GM23338 (cell line): Measurements from ENCODE around the gene BRI3BP. TPM values are rescaled to one million over a fixed set of nuclear protein-coding genes. Genes with fewer than 3 reads are reported as not detected.

Source experiments
- ATAC-seq: fragments of 200-7000 bp; cut with Tn5 transposase; 3 replicates; pipeline ENCODE4 v1.9.1; 2020
- DNase-seq: peaks from one replicate; pipeline ENCODE4 v3.0.0-alpha.2; 2015; ENCODE audit warnings: low spot score
- H2AFZ ChIP-seq: fragments of 200-600 bp; sonication (generic); 2 replicates; pipeline ENCODE4 v1.8.0; 2016; ENCODE audit warnings: antibody characterized with exemption, mild to moderate bottlenecking, moderate library complexity
- H3F3A ChIP-seq: fragments of 200-600 bp; sonication (generic); replicated peaks from 2 replicates; pipeline ENCODE4 v1.8.0; 2017; ENCODE audit warnings: antibody characterized with exemption, mixed run types, low read depth
- H3K27ac ChIP-seq: fragments of 200-600 bp; sonication (generic); 2 replicates; pipeline ENCODE4 v1.6.1; 2016; ENCODE audit warnings: low read depth
- H3K27me3 ChIP-seq: fragments of 200-600 bp; sonication (generic); 2 replicates; pipeline ENCODE4 v1.8.0; 2016; ENCODE audit warnings: mild to moderate bottlenecking, mixed run types, moderate library complexity; ENCODE audit not compliant: insufficient read depth
- H3K36me3 ChIP-seq: fragments of 200-600 bp; sonication (generic); 2 replicates; pipeline ENCODE4 v1.8.0; 2016; ENCODE audit warnings: mild to moderate bottlenecking; ENCODE audit not compliant: insufficient read depth
- H3K4me1 ChIP-seq: fragments of 200-600 bp; sonication (generic); 2 replicates; pipeline ENCODE4 v1.8.0; 2016; ENCODE audit warnings: mild to moderate bottlenecking, moderate library complexity; ENCODE audit not compliant: insufficient read depth
- H3K4me2 ChIP-seq: fragments of 200-600 bp; sonication (generic); 2 replicates; pipeline ENCODE4 v1.7.1; 2017; ENCODE audit warnings: mixed run types
- H3K4me3 ChIP-seq: fragments of 200-600 bp; sonication (generic); 2 replicates; pipeline ENCODE4 v1.6.1; 2016; ENCODE audit warnings: mixed run types
- H3K79me2 ChIP-seq: fragments of 200-600 bp; sonication (generic); replicated peaks from 2 replicates; pipeline ENCODE4 v1.8.0; 2017; ENCODE audit warnings: mild to moderate bottlenecking; ENCODE audit not compliant: insufficient read depth
- H3K9me2 ChIP-seq: fragments of 200-600 bp; sonication (generic); 2 replicates; pipeline ENCODE4 v1.8.0; 2017; ENCODE audit not compliant: insufficient read depth
- H4K20me1 ChIP-seq: fragments of 200-600 bp; sonication (generic); replicated peaks from 2 replicates; pipeline ENCODE4 v1.8.0; 2017; ENCODE audit warnings: mild to moderate bottlenecking; ENCODE audit not compliant: insufficient read depth
- H3K27ac Mint-ChIP-seq: 2 replicates; pipeline ENCODE4 v1.8.0; 2020; ENCODE audit warnings: inconsistent platforms, mild to moderate bottlenecking, moderate library complexity, mixed read lengths
- H3K27me3 Mint-ChIP-seq: 3 replicates; pipeline ENCODE4 v1.8.0; 2022; ENCODE audit warnings: low read depth, mild to moderate bottlenecking, moderate library complexity, mixed read lengths, inconsistent platforms; ENCODE audit not compliant: insufficient read depth, poor library complexity
- H3K36me3 Mint-ChIP-seq: 3 replicates; pipeline ENCODE4 v1.8.0; 2021; ENCODE audit warnings: low read depth, mild to moderate bottlenecking, inconsistent platforms, moderate library complexity, mixed read lengths
- H3K4me1 Mint-ChIP-seq: 3 replicates; pipeline ENCODE4 v1.8.0; 2020; ENCODE audit warnings: mild to moderate bottlenecking, inconsistent platforms, mixed read lengths
- H3K4me3 Mint-ChIP-seq: 3 replicates; pipeline ENCODE4 v1.8.0; 2021; ENCODE audit warnings: moderate library complexity, mild to moderate bottlenecking, inconsistent platforms, mixed read lengths
- H3K9me3 Mint-ChIP-seq: 3 replicates; pipeline ENCODE4 v1.8.0; 2020; ENCODE audit warnings: moderate library complexity, mild to moderate bottlenecking, inconsistent platforms, mixed read lengths
- CREB1 ChIP-seq: fragments of 250-450 bp; sonication (Bioruptor Pico); IDR thresholded peaks from 2 replicates; pipeline ENCODE4 v1.5.0; 2020; ENCODE audit warnings: low read depth, mild to moderate bottlenecking, moderate library complexity
- CTCF ChIP-seq, 2 experiments: fragments of 200-600 bp in 1 of 2; sonication (generic) in 1 of 2; conservative IDR thresholded peaks; 2 replicates each; pipeline versions ENCODE4 v1.5.1 to v1.6.1; 2016 to 2017; ENCODE audit warnings: antibody characterized with exemption in 2 of 2, low read depth in 2 of 2, mild to moderate bottlenecking in 2 of 2, moderate library complexity in 1 of 2
- ETS1 ChIP-seq: IDR thresholded peaks from 2 replicates; pipeline ENCODE4 v1.6.1; 2016; ENCODE audit warnings: antibody characterized with exemption
- EZH2 ChIP-seq: fragments of 200-600 bp; sonication (generic); IDR thresholded peaks from one replicate; pipeline ENCODE4 v1.8.0; 2017; ENCODE audit warnings: antibody characterized with exemption, mild to moderate bottlenecking, low read depth; ENCODE audit not compliant: unreplicated experiment
- JUNB ChIP-seq: IDR thresholded peaks from one replicate; pipeline ENCODE4 v1.6.1; 2016; ENCODE audit warnings: antibody characterized with exemption; ENCODE audit not compliant: unreplicated experiment
- POLR2AphosphoS5 ChIP-seq: IDR thresholded peaks from 2 replicates; pipeline ENCODE4 v1.6.1; 2016; ENCODE audit warnings: antibody characterized with exemption, low read depth
- REST ChIP-seq: IDR thresholded peaks from one replicate; pipeline ENCODE4 v1.6.1; 2018; ENCODE audit warnings: antibody characterized with exemption; ENCODE audit not compliant: unreplicated experiment
- STAT1 ChIP-seq: IDR thresholded peaks from one replicate; pipeline ENCODE4 v1.6.1; 2016; ENCODE audit warnings: antibody characterized with exemption; ENCODE audit not compliant: unreplicated experiment
- ZNF114 ChIP-seq: fragments of 250-450 bp; sonication (Bioruptor Pico); IDR thresholded peaks from 2 replicates; pipeline ENCODE4 v1.5.0; 2020; ENCODE audit warnings: mild to moderate bottlenecking, moderate library complexity
- ZNF462 ChIP-seq: fragments of 250-450 bp; sonication (Bioruptor Pico); IDR thresholded peaks from 2 replicates; pipeline ENCODE4 v1.5.0; 2020; ENCODE audit warnings: mild to moderate bottlenecking, moderate library complexity
- polyA plus RNA-seq: library from polyadenylated mRNA; unstranded; fragments of >200 nt; fragmentation: Nextera tagmentation; extraction: Ambion mirVana; gene quantifications from 2 replicates; pipeline ENCODE4 v1.2.1, GENCODE V29; 2016
- total RNA-seq: library from RNA; depleted of rRNA; stranded (reverse); fragments of >200 nt; shearing (Covaris generic); gene quantifications from 2 replicates; pipeline ENCODE4 v1.2.3, GENCODE V29; 2014

Gene BRI3BP
- total and polyA plus RNA-seq, 2 experiments from 2014 or later = 5.8 to 10.7 TPM

- H3K27me3 ChIP-seq = no peaks in the 10 kb centered on the region
- H3K27me3 Mint-ChIP-seq = peaks cover 8% of the 10 kb centered on the region
- peaks cover 22% of the 10 kb centered on the region; the same call in 1 of the 2 replicates for H3K36me3 ChIP-seq
- H3K4me2 ChIP-seq = no peak overlapping the region
- no peaks in the 10 kb centered on the region for H3F3A ChIP-seq
- peaks cover 12% of the 10 kb centered on the region; the same call in 1 of the 2 replicates for H4K20me1 ChIP-seq
- H3K4me3 Mint-ChIP-seq = no peak overlapping the region
- no peaks in the 10 kb centered on the region for H3K9me3 Mint-ChIP-seq
- ATAC-seq = no peak
- TF ChIP-seq EZH2 (no peak), REST (no peak), CTCF (conservative IDR thresholded peaks at IDR 0.05; ENCODE audit: low read depth in 2 of 2) (no peak), ZNF114 (no peak), POLR2AphosphoS5 (no peak), ETS1 (no peak), STAT1 (no peak)
- DNase-seq = no peak
- H3K79me2 ChIP-seq = no peaks in the 10 kb centered on the region
- no peak overlapping the region for H3K27ac ChIP-seq
- H3K9me2 ChIP-seq = no peaks in the 10 kb centered on the region
- H2AFZ ChIP-seq = no peak overlapping the region
- no peaks in the 10 kb centered on the region for H3K4me1 Mint-ChIP-seq
- no peak overlapping the region for H3K4me3 ChIP-seq
- no peaks in the 10 kb centered on the region for H3K4me1 ChIP-seq
- peaks cover 61% of the 10 kb centered on the region for H3K36me3 Mint-ChIP-seq
- H3K27ac Mint-ChIP-seq = no peak overlapping the region
Observed at GRCh38 chr12:124975276-124975675, 18.2 kb upstream of the BRI3BP start.

- no peaks in the 10 kb centered on the region for H3K4me1 Mint-ChIP-seq
- no peak for TF ChIP-seq CREB1
- TF ChIP-seq ZNF114 = no peak
- no peak for TF ChIP-seq JUNB
- no peak for TF ChIP-seq ZNF462
Observed at GRCh38 chr12:124976999-124977398, 16.4 kb upstream of the BRI3BP start.

More at GRCh38 chr12:124976999-124977398, 16.4 kb upstream of the BRI3BP start:
- Histone ChIP-seq H3F3A (0 out of 2 replicates have a peak, but pooled peaks cover under 1% of the 10 kb centered on the region), H3K27ac (no peak overlapping the region), H3K36me3 (peaks cover 22% of the 10 kb centered on the region), H3K4me1 (no peaks in the 10 kb centered on the region), H3K27me3 (no peaks in the 10 kb centered on the region), H4K20me1 (peaks cover 12% of the 10 kb centered on the region; the same call in 1 of the 2 replicates), H3K4me2 (no peak overlapping the region), H3K4me3 (no peak overlapping the region), H2AFZ (no peak overlapping the region), H3K79me2 (no peaks in the 10 kb centered on the region), H3K9me2 (no peaks in the 10 kb centered on the region)
- no peaks in the 10 kb centered on the region for H3K9me3 Mint-ChIP-seq
- peaks cover 63% of the 10 kb centered on the region for H3K36me3 Mint-ChIP-seq
- no peak overlapping the region for H3K27ac Mint-ChIP-seq
- no peak overlapping the region for H3K4me3 Mint-ChIP-seq
- peaks cover 10% of the 10 kb centered on the region for H3K27me3 Mint-ChIP-seq
- ATAC-seq (no peak), DNase-seq (no peak)
